Cardiac fibroblast (primary cell): Measurements from ENCODE around the gene SLC6A5.

Experiments used
- DNase-seq, 2 donors: peaks; one replicate each; pipeline versions ENCODE4 v3.0.0 to v3.0.0-alpha.2; 2010; ENCODE audit warnings: low read depth in 2 of 2
- H3K4me3 ChIP-seq, 2 donors: replicated peaks in 1 of 2; 1 replicate in 1 of 2; 2 replicates in 1 of 2; pipeline ENCODE4 v1.5.1; 2011; ENCODE audit warnings: low read depth in 2 of 2, low read length in 2 of 2, mild to moderate bottlenecking in 2 of 2, moderate library complexity in 1 of 2
- TF ChIP-seq, protein P1 (sequence below): IDR thresholded peaks from one replicate; pipeline ENCODE4 v1.5.1; 2011; ENCODE audit warnings: low read depth, mild to moderate bottlenecking, low read length, inconsistent platforms

Gene SLC6A5

DNA sequence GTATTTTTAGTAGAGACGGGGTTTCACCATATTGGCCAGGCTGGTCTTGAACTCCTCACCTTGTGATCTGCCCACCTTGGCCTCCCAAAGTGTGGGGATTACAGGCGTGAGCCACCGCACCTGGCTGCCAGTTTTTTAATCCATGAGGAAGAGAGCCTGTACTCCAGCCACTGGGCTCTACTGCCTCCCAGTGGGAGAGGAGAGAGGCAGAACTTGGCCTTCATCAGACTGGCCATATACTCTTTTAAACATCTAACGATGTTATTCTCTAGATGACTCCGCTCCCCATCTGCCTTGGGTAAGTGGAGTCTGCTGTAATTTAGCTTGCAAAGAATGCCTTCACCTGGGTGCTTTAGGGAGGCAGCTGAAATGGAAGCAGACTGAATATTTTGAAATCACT, 34.6 kb downstream of the SLC6A5 start:
- TF ChIP-seq, protein P1, sequence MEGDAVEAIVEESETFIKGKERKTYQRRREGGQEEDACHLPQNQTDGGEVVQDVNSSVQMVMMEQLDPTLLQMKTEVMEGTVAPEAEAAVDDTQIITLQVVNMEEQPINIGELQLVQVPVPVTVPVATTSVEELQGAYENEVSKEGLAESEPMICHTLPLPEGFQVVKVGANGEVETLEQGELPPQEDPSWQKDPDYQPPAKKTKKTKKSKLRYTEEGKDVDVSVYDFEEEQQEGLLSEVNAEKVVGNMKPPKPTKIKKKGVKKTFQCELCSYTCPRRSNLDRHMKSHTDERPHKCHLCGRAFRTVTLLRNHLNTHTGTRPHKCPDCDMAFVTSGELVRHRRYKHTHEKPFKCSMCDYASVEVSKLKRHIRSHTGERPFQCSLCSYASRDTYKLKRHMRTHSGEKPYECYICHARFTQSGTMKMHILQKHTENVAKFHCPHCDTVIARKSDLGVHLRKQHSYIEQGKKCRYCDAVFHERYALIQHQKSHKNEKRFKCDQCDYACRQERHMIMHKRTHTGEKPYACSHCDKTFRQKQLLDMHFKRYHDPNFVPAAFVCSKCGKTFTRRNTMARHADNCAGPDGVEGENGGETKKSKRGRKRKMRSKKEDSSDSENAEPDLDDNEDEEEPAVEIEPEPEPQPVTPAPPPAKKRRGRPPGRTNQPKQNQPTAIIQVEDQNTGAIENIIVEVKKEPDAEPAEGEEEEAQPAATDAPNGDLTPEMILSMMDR: peak; percentile 43
- no peak overlapping the region for H3K4me3 ChIP-seq
- peak in 1 of 2 donors; percentile 16 for DNase-seq

- no peak for DNase-seq
- H3K4me3 ChIP-seq: no peak overlapping the region
- TF ChIP-seq, protein P1: no peak
These were observed 35.4 kb downstream of the SLC6A5 start for GRCh38 chr11:20634781-20635180.

DNA sequence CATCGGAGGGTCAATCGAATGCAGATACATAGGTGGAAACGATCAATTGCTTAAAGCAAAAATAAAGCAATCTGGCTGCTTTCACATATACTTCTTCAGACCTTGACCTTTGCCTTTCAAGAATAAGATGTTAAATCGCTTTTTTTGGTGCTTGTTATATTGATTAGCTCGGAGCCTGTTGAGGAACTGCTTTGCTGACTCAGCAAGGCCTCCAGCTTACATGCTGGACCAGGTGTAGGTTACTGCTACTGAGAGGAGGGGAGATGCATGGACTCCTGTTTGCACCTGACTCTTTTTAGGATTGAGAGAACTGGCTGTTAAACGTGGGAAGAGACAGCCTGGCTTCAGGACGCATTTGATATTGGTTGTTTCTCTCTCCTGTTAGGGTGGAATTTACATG, 38.7 kb downstream of the SLC6A5 start:
- no peak for DNase-seq
- TF ChIP-seq, protein P1: no peak
- H3K4me3 ChIP-seq: no peak overlapping the region

GRCh38 chr11:20639688-20640087, 40.3 kb downstream of the SLC6A5 start:
- no peak overlapping the region for H3K4me3 ChIP-seq
- TF ChIP-seq, protein P1: no peak
- DNase-seq: no peak

DNA sequence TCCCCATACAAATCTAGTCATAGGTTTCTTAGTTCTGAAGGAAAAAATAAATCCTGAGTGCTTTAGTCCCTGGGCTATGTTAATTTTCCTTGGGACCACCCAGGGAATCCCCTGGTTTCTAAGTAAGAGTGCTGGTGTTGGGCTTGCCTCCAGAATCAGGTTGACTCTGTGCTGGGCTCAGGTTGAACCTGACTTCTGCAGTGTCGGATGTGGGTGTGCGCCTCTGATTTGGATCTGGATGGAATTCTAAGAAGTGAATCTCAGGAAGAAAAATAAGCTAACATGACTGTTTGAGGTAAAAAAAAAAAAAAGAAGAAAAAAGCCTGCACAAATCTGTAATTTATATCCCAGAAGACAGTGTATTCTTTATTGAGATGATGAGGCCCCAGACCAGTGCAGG, 41.0 kb downstream of the SLC6A5 start:
- H3K4me3 ChIP-seq: no peak overlapping the region
- TF ChIP-seq, protein P1: no peak
- DNase-seq: no peak

GRCh38 chr11:20644360-20644759, 45.0 kb downstream of the SLC6A5 start:
- DNase-seq: no peak
- H3K4me3 ChIP-seq: no peak overlapping the region
- TF ChIP-seq, protein P1: no peak

GRCh38 chr11:20647976-20648565, 48.7 kb downstream of the SLC6A5 start:
- DNase-seq: peak; percentile 57 to 67

More at GRCh38 chr11:20647976-20648565, 48.7 kb downstream of the SLC6A5 start:
- TF ChIP-seq, protein P1: peak; percentile 85
- no peak overlapping the region for H3K4me3 ChIP-seq
